ENCODE data around the gene SLC25A47.

DNA sequence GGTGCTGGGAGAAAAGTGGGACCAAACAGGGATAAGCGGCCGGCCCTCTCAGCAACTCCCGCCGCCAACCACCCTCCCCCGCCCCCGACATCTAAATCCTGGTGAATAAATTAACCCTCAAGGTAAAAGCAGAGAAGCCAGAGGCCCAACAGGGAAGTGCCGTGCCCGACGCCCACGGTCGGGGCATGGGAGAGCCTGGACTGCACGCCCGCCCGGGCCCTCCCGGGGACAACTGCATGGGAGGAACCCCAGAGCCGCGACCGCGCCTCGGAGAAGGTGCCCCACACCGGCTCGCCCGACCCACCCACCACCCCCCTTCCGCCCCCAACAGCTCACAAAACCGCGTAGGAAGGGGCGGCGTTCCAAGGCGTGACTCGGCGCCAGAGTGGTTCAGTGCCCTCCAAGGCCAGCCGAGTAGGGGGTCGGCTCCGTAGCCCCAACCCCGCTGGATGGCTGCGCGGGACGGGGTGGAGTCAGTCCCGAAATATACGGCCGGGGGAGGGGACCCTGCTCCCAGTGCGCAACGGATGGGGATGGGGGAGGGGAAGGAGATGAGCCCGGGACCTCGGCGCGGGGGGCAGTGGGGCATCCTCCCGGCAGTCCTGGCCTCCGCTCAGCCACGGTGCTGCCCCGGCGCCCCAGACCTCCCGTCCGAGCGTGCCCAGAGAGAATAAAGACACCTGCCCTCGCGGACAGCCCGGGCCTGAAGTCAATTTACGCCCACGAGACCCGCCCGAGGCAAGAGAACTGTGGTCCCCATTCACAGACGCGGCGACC, 17.6 kb upstream of the SLC25A47 start:
- TF ChIP-seq, protein P1, sequence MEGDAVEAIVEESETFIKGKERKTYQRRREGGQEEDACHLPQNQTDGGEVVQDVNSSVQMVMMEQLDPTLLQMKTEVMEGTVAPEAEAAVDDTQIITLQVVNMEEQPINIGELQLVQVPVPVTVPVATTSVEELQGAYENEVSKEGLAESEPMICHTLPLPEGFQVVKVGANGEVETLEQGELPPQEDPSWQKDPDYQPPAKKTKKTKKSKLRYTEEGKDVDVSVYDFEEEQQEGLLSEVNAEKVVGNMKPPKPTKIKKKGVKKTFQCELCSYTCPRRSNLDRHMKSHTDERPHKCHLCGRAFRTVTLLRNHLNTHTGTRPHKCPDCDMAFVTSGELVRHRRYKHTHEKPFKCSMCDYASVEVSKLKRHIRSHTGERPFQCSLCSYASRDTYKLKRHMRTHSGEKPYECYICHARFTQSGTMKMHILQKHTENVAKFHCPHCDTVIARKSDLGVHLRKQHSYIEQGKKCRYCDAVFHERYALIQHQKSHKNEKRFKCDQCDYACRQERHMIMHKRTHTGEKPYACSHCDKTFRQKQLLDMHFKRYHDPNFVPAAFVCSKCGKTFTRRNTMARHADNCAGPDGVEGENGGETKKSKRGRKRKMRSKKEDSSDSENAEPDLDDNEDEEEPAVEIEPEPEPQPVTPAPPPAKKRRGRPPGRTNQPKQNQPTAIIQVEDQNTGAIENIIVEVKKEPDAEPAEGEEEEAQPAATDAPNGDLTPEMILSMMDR (conservative IDR thresholded peaks at IDR 0.05 in 1 of 2, IDR thresholded peaks at IDR 0.05 in 1 of 2; ENCODE audit: low read depth in 1 of 2, low read length in 2 of 2): no peak
- no peak for TF ChIP-seq EZH2 (IDR thresholded peaks at IDR 0.05; ENCODE audit: low read length, missing control alignments)
